Measurements from ENCODE around the gene HECW1.

- TF ChIP-seq PATZ1 (CRISPR knock-in tag; IDR thresholded peaks at IDR 0.05; ENCODE audit: borderline replicate concordance), result no peak
- no peak for TF ChIP-seq CSRNP3 (CRISPR knock-in tag; IDR thresholded peaks at IDR 0.05)
Observed at GRCh38 chr7:43568529-43568928, 456.1 kb downstream of the HECW1 start.

Measured in SK-N-SH treated with all-trans-retinoic acid at 6 μM for 48 hours (cell line).